ENCODE measurements around the gene CDKN2D. TPM values are rescaled to one million over a fixed set of nuclear protein-coding genes. Genes with fewer than 3 reads are reported as not detected.

CDKN2D gene
- total and polyA plus RNA-seq, 2 of the 8 experiments (the other 6 are each of a cell fraction or from before 2014, with no cell fraction given) = 3.0 to 4.0 TPM

DNA sequence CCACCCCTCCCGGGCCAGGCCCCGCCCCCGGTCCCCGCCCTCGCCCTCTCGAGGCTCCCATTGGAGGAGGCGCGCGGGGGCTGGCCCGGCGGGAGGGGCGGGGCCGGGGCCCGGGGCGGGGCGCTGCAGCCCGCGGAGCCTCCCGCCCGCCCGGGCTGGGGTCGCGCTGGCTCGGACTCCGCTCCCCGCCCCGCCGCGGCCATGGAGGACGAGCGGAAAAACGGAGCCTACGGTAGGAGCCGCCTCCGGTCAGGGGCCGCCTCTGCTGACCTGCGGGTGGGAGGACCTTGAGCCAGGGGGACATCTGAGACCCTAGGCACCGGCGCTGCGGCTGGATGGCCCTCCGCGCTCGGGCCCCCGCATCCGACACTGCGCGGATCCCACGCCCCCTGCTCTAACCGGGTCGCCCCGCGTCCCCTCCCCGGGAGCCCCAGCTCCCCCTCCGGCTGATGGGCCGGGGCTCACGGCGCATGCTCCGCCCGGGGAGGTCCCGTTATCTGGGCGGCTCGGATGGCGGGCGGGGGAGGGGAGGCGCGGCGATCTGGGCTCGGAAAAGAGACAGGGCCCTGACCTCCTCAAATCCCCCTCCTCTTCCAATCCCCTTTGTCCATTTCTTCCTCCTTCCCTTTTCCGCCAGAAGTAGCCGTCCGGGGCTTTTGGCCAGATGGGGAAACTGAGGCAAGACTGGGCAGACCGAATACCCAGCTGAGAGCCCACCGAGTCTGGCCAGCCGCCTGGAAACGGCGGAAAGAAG, 33.7 kb upstream of the CDKN2D start:
- H3K27me3 ChIP-seq (replicated peaks in 1 of 4; ENCODE audit: control insufficient read depth in 3 of 4, extremely low read depth in 1 of 4, insufficient read depth in 3 of 4, low read length in 3 of 4) = no peaks in the 10 kb centered on the region
- CTCF ChIA-PET (ENCODE audit: partially characterized antibody) = interaction anchor here (0.6 to 5.1 kb wide), 6 partner anchors 13 to 86 kb away, joined by 3 to 46 read pairs (median 4); no protein-coding TSS in a partner anchor
- POLR2A ChIA-PET (ENCODE audit: partially characterized antibody) = interaction anchor here (1.0 to 4.4 kb wide), 12 partner anchors 10 to 87 kb away, joined by 3 to 26 read pairs (median 6); partner anchors contain the start of gene SLC44A2
- peaks cover 6% of the 10 kb centered on the region; the same call in 1 of the 2 replicates for H3K23me2 ChIP-seq (ENCODE audit: low read depth, low read length)
- no peak overlapping the region for H2BK12ac ChIP-seq (ENCODE audit: low read depth, low read length)
- no peak overlapping the region for H2AFZ ChIP-seq (ENCODE audit: low read length)
- peak overlapping the region; percentile 84 for H4K5ac ChIP-seq (ENCODE audit: insufficient read length, low read depth, low read length)
- peak overlapping the region; percentile 60 for H3K18ac ChIP-seq (ENCODE audit: extremely low read depth, low read length)
- FAIRE-seq = no peak
- peak overlapping the region; percentile 79 to 98 (median 88) for H3K4me3 ChIP-seq (ENCODE audit: extremely low read depth in 1 of 4, insufficient read depth in 2 of 4, low read depth in 3 of 4, low read length in 4 of 4)
- H2BK120ac ChIP-seq (replicated peaks; ENCODE audit: low read depth, low read length) = no peak overlapping the region
- no peaks in the 10 kb centered on the region for H3K9me3 ChIP-seq (ENCODE audit: insufficient read depth in 2 of 2, low read depth in 1 of 2, low read length in 1 of 2)
- peak overlapping the region; percentile 80 to 94 for H3K4me2 ChIP-seq (ENCODE audit: insufficient read depth in 1 of 2, low read depth in 2 of 2, low read length in 2 of 2)
- peak overlapping the region; percentile 78 to 86 (median 80) for H3K9ac ChIP-seq (replicated peaks in 1 of 4; ENCODE audit: extremely low read depth in 1 of 4, low read depth in 3 of 4, low read length in 3 of 4)
- WGBS, 2 experiments (ENCODE audit: extremely low coverage in 1 of 2, insufficient coverage in 1 of 2, insufficient read length in 1 of 2, insufficient replicate concordance in 2 of 2, low coverage in 1 of 2, low lambda C conversion rate in 2 of 2, missing lambda C conversion rate in 1 of 2) = 2% methylated on average over 32 of the region's 76 CpGs; no CpG with 5 or more reads in 1 of the 2 experiments
- no peak overlapping the region for H2BK20ac ChIP-seq (ENCODE audit: low read length)
- H4K8ac ChIP-seq (ENCODE audit: extremely low read depth, insufficient read depth, low read length) = peak overlapping the region; percentile 91; the same call in 1 of the 2 replicates
- no peak overlapping the region for H2AK5ac ChIP-seq (ENCODE audit: low read depth, low read length)
- peaks cover 0 to 9% of the 10 kb centered on the region in 2 experiments; a peak in 1 of 4 replicates for H3K79me2 ChIP-seq (ENCODE audit: control insufficient read depth in 1 of 2, insufficient read depth in 2 of 2, low read length in 2 of 2)
- no peak overlapping the region for H3K23ac ChIP-seq (ENCODE audit: insufficient read length)
- H3K36me3 ChIP-seq (ENCODE audit: control insufficient read depth in 2 of 4, insufficient read depth in 4 of 4, low read length in 3 of 4) = no peaks in the 10 kb centered on the region
- H3K4ac ChIP-seq (replicated peaks; ENCODE audit: insufficient read length, low read depth, low read length) = no peak overlapping the region
- DNase-seq (ENCODE audit: low read depth in 1 of 2, low spot score in 2 of 2) = peak in 1 of 2 experiments; percentile 89
- H3K14ac ChIP-seq (ENCODE audit: insufficient read length) = no peak overlapping the region
- peaks cover 0 to 11% (median 7%) of the 10 kb centered on the region in 4 experiments; a peak in 6 of 7 replicates for H3K4me1 ChIP-seq (replicated peaks in 1 of 4; ENCODE audit: control insufficient read depth in 3 of 4, insufficient read depth in 4 of 4, low read length in 3 of 4)
- peaks cover 6% of the 10 kb centered on the region for H3K79me1 ChIP-seq (ENCODE audit: low read depth, low read length)
- peak overlapping the region; percentile 64 for H4K91ac ChIP-seq (replicated peaks; ENCODE audit: insufficient read length, low read length)
- H2BK5ac ChIP-seq (ENCODE audit: low read depth, low read length) = peak overlapping the region; percentile 85; the same call in 1 of the 2 replicates
- H3K56ac ChIP-seq (replicated peaks; ENCODE audit: insufficient read length, low read depth, low read length) = peak overlapping the region; percentile 82
- 0 out of 2 replicates have a peak overlapping the region, but pooled peaks have one; percentile 67 for H3K27ac ChIP-seq (ENCODE audit: low read depth, low read length)
- no peaks in the 10 kb centered on the region for H4K20me1 ChIP-seq (replicated peaks in 1 of 2; ENCODE audit: control insufficient read depth in 1 of 2, insufficient read depth in 2 of 2, low read length in 2 of 2)
- no peak overlapping the region for H2BK15ac ChIP-seq (ENCODE audit: low read length)
- TF ChIP-seq TEAD4 (IDR thresholded peaks at IDR 0.05; ENCODE audit: low read depth, low read length) = no peak
- no peak for TF ChIP-seq RNF2 (IDR thresholded peaks at IDR 0.05; ENCODE audit: borderline replicate concordance, low read depth, low read length, missing control alignments, poor library complexity, severe bottlenecking)
- TF ChIP-seq SIN3A (conservative IDR thresholded peaks at IDR 0.05 in 1 of 2, IDR thresholded peaks at IDR 0.05 in 1 of 2; ENCODE audit: low read depth in 1 of 2, low read length in 2 of 2) = 0 out of 4 replicates have a peak, but pooled peaks of 1 of the 2 experiments have one; percentile 48
- no peak for TF ChIP-seq SAP30 (IDR thresholded peaks at IDR 0.05; ENCODE audit: insufficient read depth, insufficient replicate concordance, low read length)
- TF ChIP-seq SRF (IDR thresholded peaks at IDR 0.05; ENCODE audit: low read depth, low read length) = no peak
- peak; percentile 48; the same call in 1 of the 2 replicates for TF ChIP-seq TAF1 (IDR thresholded peaks at IDR 0.05; ENCODE audit: low read depth, low read length)
- TF ChIP-seq SIRT6 (IDR thresholded peaks at IDR 0.05; ENCODE audit: low read length) = no peak
- no peak for TF ChIP-seq CBX5 (IDR thresholded peaks at IDR 0.05; ENCODE audit: low read depth, low read length)
- TF ChIP-seq PHF8 (conservative IDR thresholded peaks at IDR 0.05; ENCODE audit: low read depth, low read length) = peak; percentile 82
- peak; percentile 46; the same call in 1 of the 2 replicates for TF ChIP-seq NRF1 (IDR thresholded peaks at IDR 0.05; ENCODE audit: low read depth, low read length)
- TF ChIP-seq SUZ12 (IDR thresholded peaks at IDR 0.05; ENCODE audit: low read length) = no peak

Data from H1 (cell line).